GM12878 (cell line): Measurements from ENCODE around the gene WDR86. TPM values are rescaled to one million over a fixed set of nuclear protein-coding genes. Genes with fewer than 3 reads are reported as not detected.

ENCODE experiments used
- ATAC-seq: fragments of 200-7000 bp; cut with Tn5 transposase; 3 replicates; pipeline ENCODE4 v1.9.1; 2020; ENCODE audit warnings: mild to moderate bottlenecking, moderate library complexity
- BruUV-seq: library from RNA; stranded (reverse); fragments of 400-500 nt; replicated peaks from 2 replicates; lab custom pipeline; 2021; lab: Mats Ljungman, UMichigan
- CTCF ChIA-PET: fragments of 300-600 bp; sonication (Branson Sonifier 250); formaldehyde crosslinking; extraction: SDS; loops from one replicate; lab custom pipeline; 2021; ENCODE audit warnings: inconsistent platforms; lab: Yijun Ruan, JAX
- POLR2A ChIA-PET: fragments of 350-600 bp; formaldehyde crosslinking; extraction: SDS; loops from one replicate; lab custom pipeline; 2021; ENCODE audit warnings: inconsistent platforms; lab: Charles Lee
- RAD21 ChIA-PET: fragments of 300-600 bp; sonication (Branson Sonifier 250); formaldehyde crosslinking; loops from one replicate; lab custom pipeline; 2023; ENCODE audit warnings: antibody characterized with exemption; ENCODE audit not compliant: unreplicated experiment; lab: Charles Lee
- SMC1A ChIA-PET: fragments of 300-600 bp; sonication (Branson Sonifier 250); formaldehyde crosslinking; loops from one replicate; lab custom pipeline; 2023; ENCODE audit not compliant: unreplicated experiment, uncharacterized antibody; lab: Charles Lee
- DNase-seq: peaks from one replicate; pipeline ENCODE4 v3.0.0-alpha.2; 2011; ENCODE audit warnings: low read depth, low spot score
- FAIRE-seq: peaks from 3 replicates; lab custom pipeline; 2011; peaks lifted over from hg19 to GRCh38; lab: Jason Lieb, UNC
- H2AFZ ChIP-seq: 2 replicates; pipeline ENCODE4 v1.6.0; 2011; ENCODE audit warnings: low read depth, low read length, control low read depth; ENCODE audit not compliant: control insufficient read depth
- H3K27ac ChIP-seq: 2 replicates; pipeline ENCODE4 v1.5.1; 2011; ENCODE audit warnings: control low read depth; ENCODE audit not compliant: control insufficient read depth, insufficient read depth
- H3K27me3 ChIP-seq, 2 experiments: replicated peaks in 1 of 2; 2 replicates each; pipeline versions ENCODE4 v1.6.0 to v1.6.1; 2011; ENCODE audit warnings: low read length in 1 of 2; ENCODE audit not compliant: control insufficient read depth in 2 of 2, insufficient read depth in 2 of 2
- H3K36me3 ChIP-seq, 2 experiments: 2 replicates each; pipeline ENCODE4 v1.5.1; 2011; ENCODE audit warnings: low read length in 1 of 2; ENCODE audit not compliant: control insufficient read depth in 2 of 2, insufficient read depth in 2 of 2
- H3K4me1 ChIP-seq: 2 replicates; pipeline ENCODE4 v1.6.1; 2011; ENCODE audit warnings: mild to moderate bottlenecking, low read length, moderate library complexity, mixed read lengths; ENCODE audit not compliant: control insufficient read depth, insufficient read depth
- H3K4me2 ChIP-seq: 2 replicates; pipeline ENCODE4 v1.6.0; 2011; ENCODE audit warnings: control low read depth; ENCODE audit not compliant: control insufficient read depth, insufficient read depth
- H3K4me3 ChIP-seq: fragments of 200-600 bp; sonication (generic); 2 replicates; pipeline ENCODE4 v1.5.1; 2016
- H3K79me2 ChIP-seq: 2 replicates; pipeline ENCODE4 v1.6.0; 2011; ENCODE audit warnings: low read length; ENCODE audit not compliant: control insufficient read depth, insufficient read depth
- H3K9ac ChIP-seq: 2 replicates; pipeline ENCODE4 v1.8.0; 2011; ENCODE audit warnings: low read length, control low read depth, mixed read lengths; ENCODE audit not compliant: control insufficient read depth, insufficient read depth
- H3K9me3 ChIP-seq: replicated peaks from 3 replicates; pipeline ENCODE4 v1.5.1; 2011; ENCODE audit warnings: mild to moderate bottlenecking, low read length; ENCODE audit not compliant: control insufficient read depth, insufficient read depth
- H4K20me1 ChIP-seq: 2 replicates; pipeline ENCODE4 v1.6.0; 2011; ENCODE audit not compliant: control insufficient read depth, insufficient read depth
- ATF3 ChIP-seq: IDR thresholded peaks from 2 replicates; pipeline ENCODE4 v1.6.1; 2011; ENCODE audit warnings: low read depth, mild to moderate bottlenecking, low read length, moderate library complexity, borderline replicate concordance; ENCODE audit errors: extremely low read depth
- BHLHE40 ChIP-seq, 2 experiments: fragments of 450-650 bp in 1 of 2; IDR thresholded peaks; 2 replicates each; pipeline ENCODE4 v1.6.1; 2011 to 2017; ENCODE audit warnings: low read depth in 2 of 2, borderline replicate concordance in 1 of 2, improper control_type of control experiment in 1 of 2, low read length in 1 of 2, mild to moderate bottlenecking in 1 of 2
- NR2F1 ChIP-seq: fragments of 450-650 bp; conservative IDR thresholded peaks from 2 replicates; pipeline ENCODE4 v1.6.1; 2017; ENCODE audit warnings: mild to moderate bottlenecking
- PBX3 ChIP-seq: IDR thresholded peaks from 2 replicates; pipeline ENCODE4 v1.6.1; 2011; ENCODE audit warnings: mild to moderate bottlenecking, low read depth, low read length, moderate library complexity; ENCODE audit not compliant: insufficient replicate concordance
- WGBS: methylation state at CpG from one replicate; pipeline ENCODE4 v1.1.6; 2016; ENCODE audit warnings: low lambda C conversion rate; ENCODE audit not compliant: insufficient replicate concordance, insufficient coverage; ENCODE audit errors: missing lambda C conversion rate; 5-methylcytosine and 5-hydroxymethylcytosine counted together
- in situ Hi-C: fragments of 300-500 bp; cut with MboI; formaldehyde crosslinking; loops from 9 replicates; pipeline ENCODE4 v1.14.3; 2018; ENCODE audit warnings: mixed read lengths
- intact Hi-C: fragments of 100-400 bp; cut with micrococcal nuclease; formaldehyde crosslinking; loops from one replicate; pipeline ENCODE4 v1.14.2; 2022; ENCODE audit not compliant: unreplicated experiment
- polyA plus RNA-seq, 11 experiments: library from polyadenylated mRNA; depleted of rRNA in 4 of 11; unstranded in 6 of 11; stranded (reverse) in 5 of 11; fragments of >200 nt; fragmentation: Nextera tagmentation in 4 of 11; fragmentation: Illumina TruSeq in 1 of 11; extraction: Ambion mirVana in 4 of 11; extraction: Trizol in 1 of 11; gene quantifications; 1 replicate in 1 of 11; 2 replicates in 10 of 11; pipeline versions ENCODE4 v1.2.1 to v1.2.3, GENCODE V29; 2011 to 2016; ENCODE audit warnings: inconsistent platforms in 2 of 11, missing spikeins in 2 of 11, low read depth in 1 of 11
- total RNA-seq, 4 experiments: library from RNA; depleted of rRNA in 3 of 4; stranded (reverse); fragments of >200 nt in 3 of 4; fragmentation: Illumina TruSeq in 1 of 4; extraction: Trizol in 1 of 4; gene quantifications; 2 replicates each; pipeline versions ENCODE4 v1.2.1 to v1.2.3, GENCODE V29; 2013 to 2021

The WDR86 gene
- total and polyA plus RNA-seq, 10 of the 15 experiments (the other 5 are each of a cell fraction or from before 2014, with no cell fraction given): 0.05 to 0.19 (median 0.15) TPM; not detected in 7

- FAIRE-seq (no peak), ATAC-seq (no peak), DNase-seq (no peak)
- Histone ChIP-seq H3K36me3 (peaks cover 0 to 14% of the 10 kb centered on the region in 2 experiments; a peak in 2 of 4 replicates), H3K27ac (peak overlapping the region; percentile 5), H3K4me2 (peak overlapping the region; percentile 15), H3K4me3 (no peak overlapping the region), H4K20me1 (no peaks in the 10 kb centered on the region), H3K79me2 (peaks cover 37% of the 10 kb centered on the region), H3K4me1 (peaks cover 28% of the 10 kb centered on the region), H3K27me3 (no peaks in the 10 kb centered on the region), H2AFZ (no peak overlapping the region), H3K9ac (no peak overlapping the region; the same call in 1 of the 2 replicates), H3K9me3 (no peaks in the 10 kb centered on the region; the same call in 2 of the 3 replicates)
- 0 out of 2 replicates have a peak, but pooled peaks have one; percentile 13 for TF ChIP-seq NR2F1
- no peak for TF ChIP-seq BHLHE40 (IDR thresholded peaks at IDR 0.05; ENCODE audit: borderline replicate concordance in 1 of 2, low read depth in 2 of 2, low read length in 1 of 2)
- no peak for TF ChIP-seq PBX3
- TF ChIP-seq ATF3: no peak
- intact Hi-C loops (no loop called here), in situ Hi-C loops (no loop called here)
- BruUV-seq: TSS peak; percentile 9
- 98% methylated on average over 2 of the region's 2 CpGs for WGBS
- ChIA-PET POLR2A (no interaction called here), RAD21 (interaction anchor here (1.8 kb wide), 1 partner anchor 125 kb away, joined by 6 read pairs; no protein-coding TSS in a partner anchor), SMC1A (interaction anchor here (1.0 to 1.7 kb wide), 2 partner anchors 12 to 30 kb away, joined by 4 to 12 read pairs; no protein-coding TSS in a partner anchor), CTCF (interaction anchor here (1.1 to 7.5 kb wide), 4 partner anchors 6 to 35 kb away, joined by 4 to 73 read pairs (median 36); no protein-coding TSS in a partner anchor)
These were observed 64.0 kb downstream of the WDR86 start for GRCh38 chr7:151345576-151346469.
